Measurements from ENCODE around the gene DBR1.
"Not testable (repeated sequence)": the region's sequence is repeated elsewhere in the genome, so short reads cannot be mapped to it uniquely, and the experiment has no call there.

- not testable (repeated sequence) for TF ChIP-seq BHLHE40 (IDR thresholded peaks at IDR 0.05; ENCODE audit: borderline replicate concordance); SUZ12 (IDR thresholded peaks at IDR 0.05); SP1 (IDR thresholded peaks at IDR 0.05); FOXK2 (IDR thresholded peaks at IDR 0.05); FOXA1 (IDR thresholded peaks at IDR 0.05); HDGF (IDR thresholded peaks at IDR 0.05; ENCODE audit: borderline replicate concordance); ARNT (IDR thresholded peaks at IDR 0.05); FOXM1 (IDR thresholded peaks at IDR 0.05; ENCODE audit: borderline replicate concordance)
Observed at GRCh38 chr3:138142181-138142580, 32.5 kb downstream of the DBR1 start.

Data from HEK293T (cell line).